GM21515 (cell line): ENCODE data around the gene POLR2J.
"Not testable (repeated sequence)": the region's sequence is repeated elsewhere in the genome, so short reads cannot be mapped to it uniquely, and the experiment has no call there.

ENCODE experiments used
- ATAC-seq: cut with Tn5 transposase; IDR thresholded peaks from one replicate; pipeline ENCODE4 v1.9.1; 2021; ENCODE audit not compliant: unreplicated experiment

POLR2J gene

GRCh38 chr7:102496861-102497260 lies 18.1 kb upstream of the POLR2J start:
- not testable (repeated sequence) for ATAC-seq

- peak; percentile 70 for ATAC-seq
These were observed 15.9 kb upstream of the POLR2J start for GRCh38 chr7:102494473-102495149.

GRCh38 chr7:102494026-102494425 lies 15.3 kb upstream of the POLR2J start:
- ATAC-seq, result peak; percentile 2

DNA sequence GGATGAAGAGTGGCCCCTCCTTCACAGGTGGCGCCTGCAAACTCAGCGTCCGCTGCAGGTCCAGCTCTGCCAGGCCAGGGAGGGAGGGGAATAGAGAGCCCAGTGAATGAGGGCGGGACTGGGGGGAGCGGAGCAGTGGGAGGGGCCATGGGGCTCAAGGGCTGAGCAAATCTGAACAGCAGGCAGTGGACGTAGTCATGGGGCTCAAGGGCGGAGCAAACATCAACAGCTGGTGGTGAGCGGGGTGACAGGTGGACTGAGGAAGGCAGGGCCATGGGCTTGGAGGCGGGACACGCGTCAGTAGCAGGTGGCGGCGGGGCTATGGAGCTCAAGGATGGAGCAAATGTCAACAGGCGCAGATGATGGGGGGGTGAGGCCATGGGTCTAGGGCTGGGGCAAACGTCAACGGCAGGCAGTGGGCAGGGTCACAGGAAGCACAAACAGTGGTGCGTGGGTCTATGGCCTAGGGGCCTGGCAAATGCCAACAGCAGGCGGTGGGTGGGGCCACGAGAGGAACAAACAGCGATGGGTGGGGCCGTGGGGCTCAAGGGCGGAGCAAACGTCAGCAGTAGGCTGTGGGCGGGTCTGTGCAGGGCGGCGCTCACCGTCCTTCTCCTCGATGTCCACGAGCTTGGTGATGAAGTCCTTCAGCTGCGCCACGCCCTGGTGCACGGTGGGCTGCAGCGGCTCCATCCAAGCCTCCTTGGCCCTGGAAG lies 14.7 kb upstream of the POLR2J start:
- peak; percentile 34 for ATAC-seq

- ATAC-seq, result peak; percentile 41
These were observed 11.9 kb upstream of the POLR2J start for GRCh38 chr7:102490529-102491075.

- not testable (repeated sequence) for ATAC-seq
These were observed 5.6 kb upstream of the POLR2J start for GRCh38 chr7:102484317-102484716.

DNA sequence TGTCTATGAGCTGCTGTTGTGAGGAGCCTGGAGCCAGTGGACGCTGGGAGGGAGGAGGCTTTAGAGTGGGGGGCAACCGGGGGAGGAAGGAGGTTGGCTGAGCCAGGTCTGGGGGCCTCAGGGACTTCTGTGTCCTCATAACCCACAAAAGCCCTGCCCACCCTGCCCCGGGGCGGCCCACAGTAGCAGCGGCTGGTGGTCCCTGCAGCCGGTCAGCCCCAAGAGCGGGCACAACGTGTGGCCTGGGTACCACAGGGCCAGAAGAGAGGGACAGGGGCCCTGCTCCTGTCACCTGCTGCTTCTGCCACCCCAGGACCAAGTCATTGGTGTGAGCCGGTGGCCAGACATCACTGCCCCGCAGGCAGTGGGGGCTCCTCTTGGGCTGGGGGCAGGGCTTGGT lies 3.2 kb upstream of the POLR2J start:
- not testable (repeated sequence) for ATAC-seq

DNA sequence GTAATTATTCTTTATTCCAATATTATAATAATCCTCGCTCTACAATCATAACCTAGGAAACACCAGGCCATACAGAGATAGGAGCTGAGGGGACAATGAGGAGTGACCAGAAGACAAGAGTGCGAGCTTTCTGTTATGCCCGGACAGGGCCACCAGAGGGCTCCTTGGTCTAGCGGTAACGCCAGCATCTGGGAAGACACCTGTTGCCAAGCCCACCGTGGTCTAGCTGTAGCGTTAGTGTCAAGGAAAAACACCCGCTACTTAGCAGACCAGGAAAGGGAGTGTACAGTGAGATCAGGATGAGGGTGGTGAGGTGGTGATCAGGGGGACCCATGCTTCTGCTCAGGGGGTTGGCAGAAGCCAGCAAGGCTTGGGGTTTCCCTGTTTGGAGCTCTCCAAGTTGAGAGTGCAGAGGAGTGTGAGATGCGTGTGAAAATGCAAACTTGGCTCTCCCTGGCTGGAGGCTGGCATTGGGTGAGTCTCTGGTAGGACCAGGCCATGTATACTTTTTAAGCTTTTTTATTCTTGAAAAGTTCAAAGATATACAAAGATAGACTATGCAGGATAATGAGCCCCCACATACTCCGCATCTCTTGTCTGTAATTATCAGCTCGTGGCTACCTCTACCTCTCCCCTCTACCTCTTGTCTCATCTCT lies 1.4 kb upstream of the POLR2J start:
- not testable (repeated sequence) for ATAC-seq

DNA sequence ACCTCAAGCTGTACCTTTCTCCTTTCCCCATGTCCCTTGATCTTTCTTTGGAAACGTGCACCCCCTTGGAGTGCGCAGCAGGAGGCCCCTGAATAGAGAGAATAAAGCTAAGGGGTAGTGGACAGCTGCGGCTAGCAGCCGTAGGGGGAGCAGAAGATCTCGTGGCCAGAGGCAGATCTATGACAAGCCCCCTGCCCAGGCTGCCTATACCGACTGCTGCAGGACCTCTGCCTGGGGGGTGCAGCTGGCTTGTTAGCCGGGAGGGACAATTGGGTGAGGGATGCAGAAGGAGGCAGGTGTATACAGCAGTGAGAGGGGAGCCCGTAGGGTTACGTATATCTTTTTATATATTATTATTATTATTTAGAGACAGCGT lies 475 bp upstream of the POLR2J start:
- ATAC-seq, result peak; percentile 41

DNA sequence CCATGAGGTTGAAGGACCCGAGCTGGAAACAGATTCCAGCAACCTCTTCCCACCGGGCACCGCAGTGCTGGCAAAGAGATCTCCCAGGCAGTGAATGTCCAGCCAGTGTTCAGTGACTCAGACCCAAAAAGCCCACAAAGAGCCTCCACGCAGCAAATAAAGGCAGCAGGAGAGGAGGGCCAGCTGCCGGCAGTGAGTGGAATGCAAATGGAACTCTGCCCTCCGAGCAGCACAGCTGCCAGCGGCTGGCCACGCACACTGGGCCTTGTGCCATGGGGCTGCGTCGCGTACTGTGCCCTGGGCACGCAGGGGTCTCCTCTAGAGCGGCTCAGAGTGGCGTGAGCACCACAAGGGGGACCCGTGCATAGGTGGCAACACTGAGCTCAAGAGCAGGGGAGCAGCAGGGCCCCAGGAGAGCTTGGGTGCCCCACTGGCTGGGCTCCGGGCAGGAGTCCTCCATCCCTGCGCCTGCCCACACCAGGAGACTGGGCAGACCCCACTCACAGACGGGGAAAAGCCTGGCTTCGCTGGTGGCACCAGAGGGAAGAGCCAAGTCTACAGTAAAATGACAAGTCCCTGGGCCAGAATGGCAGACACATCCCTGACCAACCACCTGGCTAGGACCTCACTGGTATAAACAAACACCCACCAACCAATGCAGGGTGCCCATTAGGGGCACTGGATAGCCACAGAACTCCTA lies 3.8 kb downstream of the POLR2J start:
- ATAC-seq, result not testable (repeated sequence)

DNA sequence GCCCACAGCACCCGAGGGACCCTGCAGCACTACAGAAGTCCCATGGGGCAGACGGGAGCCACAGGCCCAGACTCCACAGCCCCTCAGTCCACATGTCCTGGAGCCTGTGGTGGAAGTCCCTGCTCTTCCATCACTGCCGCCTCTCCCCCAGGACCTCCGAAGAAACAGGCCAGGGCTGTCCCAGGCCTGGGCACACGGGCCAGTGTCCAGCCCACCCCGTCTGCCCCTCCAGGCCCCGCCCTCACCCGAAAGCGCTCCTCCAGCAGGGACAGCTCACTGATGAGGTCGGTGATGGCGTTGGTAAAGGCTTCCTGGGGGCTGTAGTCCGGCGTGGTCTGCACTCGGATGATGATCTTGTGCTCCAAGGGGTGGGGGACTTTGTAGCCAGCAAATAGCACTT lies 4.6 kb downstream of the POLR2J start:
- not testable (repeated sequence) for ATAC-seq

DNA sequence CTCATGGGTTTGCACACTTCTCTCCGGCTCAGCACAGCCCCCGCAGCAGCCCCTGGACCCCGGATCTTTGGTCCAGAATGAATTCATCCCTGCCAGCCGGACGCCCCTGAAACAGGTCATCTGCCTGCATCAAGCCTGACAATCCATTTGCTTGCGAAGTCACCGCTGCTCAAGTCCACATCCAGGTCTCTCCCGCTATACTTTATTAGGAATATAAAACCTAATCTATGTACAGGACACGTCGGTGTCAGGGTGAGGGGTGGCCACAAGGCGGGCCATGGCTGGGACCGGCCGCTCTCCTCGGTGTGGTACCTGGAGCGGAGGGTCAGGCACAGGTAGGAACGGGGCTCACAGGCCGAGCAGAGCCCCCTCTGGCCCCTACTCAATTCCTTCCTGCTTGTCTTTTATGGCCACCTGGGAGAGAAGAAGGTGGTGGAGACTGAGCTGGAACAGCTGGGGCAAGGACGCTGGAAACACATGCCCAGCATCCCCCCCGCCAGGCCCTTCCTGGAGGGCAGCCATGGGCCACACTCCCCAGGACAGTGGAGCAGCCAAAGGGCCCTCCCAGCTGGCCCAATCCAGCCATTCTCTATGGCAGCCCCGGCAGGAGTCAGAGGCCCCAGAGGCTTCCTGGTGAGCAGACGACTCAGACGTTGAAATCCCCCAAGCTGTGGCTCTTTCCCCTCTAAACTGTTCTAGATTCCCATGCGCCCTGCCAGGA lies 5.3 kb downstream of the POLR2J start:
- no peak for ATAC-seq

GRCh38 chr7:102472126-102473041 lies 6.3 kb downstream of the POLR2J start:
- no peak for ATAC-seq

GRCh38 chr7:102471791-102472125 lies 7.0 kb downstream of the POLR2J start:
- no peak for ATAC-seq

GRCh38 chr7:102469972-102470825 lies 8.5 kb downstream of the POLR2J start:
- ATAC-seq, result no peak

GRCh38 chr7:102469351-102469971 lies 9.3 kb downstream of the POLR2J start:
- ATAC-seq, result no peak

- ATAC-seq, result no peak
These were observed 10.0 kb downstream of the POLR2J start for GRCh38 chr7:102468478-102469350.
